Measurements from ENCODE around the gene EIF4A3.
A peak's percentile ranks its signal among the peaks of the same experiment; 100 is the strongest.

EIF4A3 gene

GRCh38 chr17:80147035-80147822, at the start of gene EIF4A3:
EIF4A3 (minus strand) TSS chr17:80147128; CDS start chr17:80146961, 167 bp downstream.
- peak; percentile 89 to 99 for DNase-seq

- no peak for DNase-seq
These were observed 49.7 kb upstream of the EIF4A3 start for GRCh38 chr17:80196652-80197051.

- no peak for DNase-seq
These were observed 49.0 kb upstream of the EIF4A3 start for GRCh38 chr17:80195671-80196529.

- DNase-seq: no peak
These were observed 48.2 kb upstream of the EIF4A3 start for GRCh38 chr17:80195141-80195540.

- no peak for DNase-seq
These were observed 45.1 kb upstream of the EIF4A3 start for GRCh38 chr17:80191865-80192661.

GRCh38 chr17:80191192-80191591, 44.3 kb upstream of the EIF4A3 start:
- no peak for DNase-seq

GRCh38 chr17:80190716-80191115, 43.8 kb upstream of the EIF4A3 start:
- DNase-seq: no peak

GRCh38 chr17:80189611-80190010, 42.7 kb upstream of the EIF4A3 start:
- no peak for DNase-seq

GRCh38 chr17:80187515-80187941, 40.6 kb upstream of the EIF4A3 start:
- DNase-seq: no peak

GRCh38 chr17:80187090-80187489, 40.2 kb upstream of the EIF4A3 start:
- no peak for DNase-seq

GRCh38 chr17:80185968-80186367, 39.0 kb upstream of the EIF4A3 start:
- no peak for DNase-seq

- no peak for DNase-seq
These were observed 37.4 kb upstream of the EIF4A3 start for GRCh38 chr17:80184423-80184714.

GRCh38 chr17:80183581-80184422, 36.9 kb upstream of the EIF4A3 start:
- no peak for DNase-seq

- no peak for DNase-seq
These were observed 35.9 kb upstream of the EIF4A3 start for GRCh38 chr17:80182845-80183223.

- DNase-seq: no peak
These were observed 35.4 kb upstream of the EIF4A3 start for GRCh38 chr17:80182118-80182844.

- no peak for DNase-seq
These were observed 34.5 kb upstream of the EIF4A3 start for GRCh38 chr17:80181431-80181830.

GRCh38 chr17:80180192-80180591, 33.3 kb upstream of the EIF4A3 start:
- DNase-seq: no peak

- no peak for DNase-seq
These were observed 31.2 kb upstream of the EIF4A3 start for GRCh38 chr17:80177986-80178595.

GRCh38 chr17:80176757-80177156, 29.8 kb upstream of the EIF4A3 start:
- DNase-seq: no peak

GRCh38 chr17:80173916-80174315, 27.0 kb upstream of the EIF4A3 start:
- DNase-seq: no peak

- no peak for DNase-seq
These were observed 26.2 kb upstream of the EIF4A3 start for GRCh38 chr17:80173126-80173525.

Data from NCI-H187 (cell line).